SK-N-SH treated with all-trans-retinoic acid at 6 μM for 48 hours (cell line): ENCODE measurements around the gene MYO1A.
"Not testable (repeated sequence)": the region's sequence is repeated elsewhere in the genome, so short reads cannot be mapped to it uniquely, and the experiment has no call there.

Experiments used
- ATAC-seq: fragments of 200-7000 bp; cut with Tn5 transposase; 3 replicates; pipeline ENCODE4 v1.9.1; 2020; ENCODE audit warnings: mild to moderate bottlenecking, moderate library complexity
- ARNTL ChIP-seq: fragments of 450-650 bp; formaldehyde crosslinking; IDR thresholded peaks from 2 replicates; pipeline ENCODE4 v1.5.0; 2020; ENCODE audit warnings: low read depth, mild to moderate bottlenecking, moderate library complexity, borderline replicate concordance
- CREB5 ChIP-seq: fragments of 250-450 bp; sonication (Bioruptor Pico); IDR thresholded peaks from 2 replicates; pipeline ENCODE4 v1.5.1; 2020; ENCODE audit warnings: low read depth, mild to moderate bottlenecking, moderate library complexity
- GLIS3 ChIP-seq: fragments of 250-450 bp; sonication (Bioruptor Pico); IDR thresholded peaks from 2 replicates; pipeline ENCODE4 v1.5.0; 2020; ENCODE audit warnings: mild to moderate bottlenecking, moderate library complexity
- ISL1 ChIP-seq: fragments of 250-450 bp; sonication (Bioruptor Pico); IDR thresholded peaks from 2 replicates; pipeline ENCODE4 v2.1.2; 2022; ENCODE audit warnings: mild to moderate bottlenecking, moderate library complexity
- OSR1 ChIP-seq: fragments of 250-450 bp; sonication (Bioruptor Pico); IDR thresholded peaks from 2 replicates; pipeline ENCODE4 v1.8.0; 2022; ENCODE audit warnings: moderate library complexity, mild to moderate bottlenecking, inconsistent platforms
- PATZ1 ChIP-seq: fragments of 250-450 bp; sonication (Bioruptor Pico); IDR thresholded peaks from 2 replicates; pipeline ENCODE4 v1.8.0; 2020; ENCODE audit warnings: mild to moderate bottlenecking, moderate library complexity, borderline replicate concordance
- POU6F1 ChIP-seq: fragments of 250-450 bp; sonication (Bioruptor Pico); IDR thresholded peaks from 2 replicates; pipeline ENCODE4 v1.8.0; 2021; ENCODE audit warnings: low read depth, mild to moderate bottlenecking, moderate library complexity, borderline replicate concordance
- PPARA ChIP-seq: fragments of 250-450 bp; sonication (Bioruptor Pico); IDR thresholded peaks from 2 replicates; pipeline ENCODE4 v1.5.0; 2020; ENCODE audit warnings: mild to moderate bottlenecking, borderline replicate concordance
- RARB ChIP-seq: fragments of 250-450 bp; sonication (Bioruptor Pico); IDR thresholded peaks from 2 replicates; pipeline ENCODE4 v1.8.0; 2021; ENCODE audit warnings: mild to moderate bottlenecking, moderate library complexity
- SNAI2 ChIP-seq: fragments of 250-450 bp; sonication (Bioruptor Pico); IDR thresholded peaks from 2 replicates; pipeline ENCODE4 v1.5.0; 2020; ENCODE audit warnings: mild to moderate bottlenecking, moderate library complexity
- TCF4 ChIP-seq: fragments of 250-450 bp; sonication (Bioruptor Pico); IDR thresholded peaks from 2 replicates; pipeline ENCODE4 v1.8.0; 2021; ENCODE audit warnings: mild to moderate bottlenecking, moderate library complexity, borderline replicate concordance
- TOX ChIP-seq: fragments of 250-450 bp; sonication (Bioruptor Pico); IDR thresholded peaks from 2 replicates; pipeline ENCODE4 v1.8.0; 2021; ENCODE audit warnings: mild to moderate bottlenecking, moderate library complexity, borderline replicate concordance
- TSHZ2 ChIP-seq: fragments of 250-450 bp; sonication (Bioruptor Pico); IDR thresholded peaks from 2 replicates; pipeline ENCODE4 v1.5.0; 2020; ENCODE audit warnings: mild to moderate bottlenecking, moderate library complexity
- ZC3H10 ChIP-seq: fragments of 250-450 bp; sonication (Bioruptor Pico); IDR thresholded peaks from 2 replicates; pipeline ENCODE4 v1.5.1; 2021; ENCODE audit warnings: mild to moderate bottlenecking, moderate library complexity
- ZFP3 ChIP-seq: fragments of 250-450 bp; sonication (Bioruptor Pico); IDR thresholded peaks from 2 replicates; pipeline ENCODE4 v1.5.0; 2020; ENCODE audit warnings: mild to moderate bottlenecking, moderate library complexity
- ZFP30 ChIP-seq: fragments of 450-650 bp; formaldehyde crosslinking; IDR thresholded peaks from 2 replicates; pipeline ENCODE4 v1.5.0; 2022; ENCODE audit warnings: mild to moderate bottlenecking, moderate library complexity
- ZNF70 ChIP-seq: fragments of 450-650 bp; formaldehyde crosslinking; IDR thresholded peaks from 2 replicates; pipeline ENCODE4 v1.5.0; 2020; ENCODE audit warnings: mild to moderate bottlenecking, moderate library complexity
- ZNF8 ChIP-seq: fragments of 450-650 bp; formaldehyde crosslinking; IDR thresholded peaks from 2 replicates; pipeline ENCODE4 v1.5.0; 2020; ENCODE audit warnings: mild to moderate bottlenecking, moderate library complexity

MYO1A gene

GRCh38 chr12:57078519-57079404, 28.8 kb upstream of the MYO1A start, which contains the start of gene NEMP1:
TSS of gene NEMP1 (minus strand) at chr12:57078791. CDS start at chr12:57078745, 46 bp downstream.
- TF ChIP-seq ZNF70 (no peak), POU6F1 (no peak), SNAI2 (CRISPR knock-in tag) (no peak), ARNTL (no peak), ISL1 (CRISPR knock-in tag) (no peak), PATZ1 (CRISPR knock-in tag) (no peak), ZC3H10 (CRISPR knock-in tag) (no peak), CREB5 (CRISPR knock-in tag) (no peak), TCF4 (CRISPR knock-in tag) (no peak), TSHZ2 (no peak), PPARA (CRISPR knock-in tag) (no peak)
- peak; percentile 99 for ATAC-seq

- ATAC-seq, result not testable (repeated sequence)
Measured at GRCh38 chr12:57073566-57074450, 23.9 kb upstream of the MYO1A start.

GRCh38 chr12:57072661-57073060, 22.7 kb upstream of the MYO1A start:
- TF ChIP-seq RARB (CRISPR knock-in tag) (no peak), ZNF8 (CRISPR knock-in tag) (no peak), PPARA (CRISPR knock-in tag) (no peak), OSR1 (CRISPR knock-in tag) (no peak), POU6F1 (no peak), ZFP3 (CRISPR knock-in tag) (no peak), ARNTL (no peak)
- ATAC-seq, result no peak

GRCh38 chr12:57069523-57069922, 19.6 kb upstream of the MYO1A start:
- peak; percentile 99 for ATAC-seq
- TF ChIP-seq ZFP30 (CRISPR knock-in tag) (no peak), TSHZ2 (no peak), PPARA (CRISPR knock-in tag) (no peak), TOX (CRISPR knock-in tag) (no peak), ZNF70 (no peak), OSR1 (CRISPR knock-in tag) (no peak), GLIS3 (no peak), ARNTL (no peak), ZC3H10 (CRISPR knock-in tag) (no peak), PATZ1 (CRISPR knock-in tag) (no peak)
